GM12865 (cell line): ENCODE measurements around the gene RTP3.

Experiments
- DNase-seq: peaks from one replicate; pipeline ENCODE4 v3.0.0; 2010; ENCODE audit warnings: low read depth
- H3K4me3 ChIP-seq: 2 replicates; pipeline ENCODE4 v1.5.1; 2011; ENCODE audit warnings: mild to moderate bottlenecking, low read depth, low read length, control low read depth
- TF ChIP-seq, protein P1 (sequence below): IDR thresholded peaks from 2 replicates; pipeline ENCODE4 v1.5.1; 2011; ENCODE audit warnings: low read length, control low read depth, low read depth, inconsistent platforms; ENCODE audit not compliant: insufficient read depth; ENCODE audit errors: missing control alignments

The RTP3 gene

DNA sequence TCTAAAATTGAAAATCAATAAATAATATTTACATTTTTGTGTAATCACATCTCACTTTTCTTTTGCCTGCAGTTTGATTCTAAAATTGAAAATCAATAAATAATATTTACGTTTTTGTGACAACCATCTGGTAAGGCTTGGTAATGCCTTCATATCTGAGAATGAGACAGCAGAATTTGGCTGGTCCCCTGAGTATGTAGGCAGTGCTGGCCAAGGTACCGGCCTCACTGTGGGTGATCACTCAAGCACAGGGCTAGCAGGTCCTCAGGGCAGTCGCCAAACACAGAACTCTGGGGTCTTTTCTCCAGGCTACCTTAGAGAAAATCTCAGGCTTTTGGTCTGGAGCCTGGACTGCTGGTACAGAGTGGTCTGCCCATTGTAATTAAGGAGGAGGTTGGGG lies 26.2 kb downstream of the RTP3 start:
- H3K4me3 ChIP-seq, result no peak overlapping the region
- TF ChIP-seq, protein P1, sequence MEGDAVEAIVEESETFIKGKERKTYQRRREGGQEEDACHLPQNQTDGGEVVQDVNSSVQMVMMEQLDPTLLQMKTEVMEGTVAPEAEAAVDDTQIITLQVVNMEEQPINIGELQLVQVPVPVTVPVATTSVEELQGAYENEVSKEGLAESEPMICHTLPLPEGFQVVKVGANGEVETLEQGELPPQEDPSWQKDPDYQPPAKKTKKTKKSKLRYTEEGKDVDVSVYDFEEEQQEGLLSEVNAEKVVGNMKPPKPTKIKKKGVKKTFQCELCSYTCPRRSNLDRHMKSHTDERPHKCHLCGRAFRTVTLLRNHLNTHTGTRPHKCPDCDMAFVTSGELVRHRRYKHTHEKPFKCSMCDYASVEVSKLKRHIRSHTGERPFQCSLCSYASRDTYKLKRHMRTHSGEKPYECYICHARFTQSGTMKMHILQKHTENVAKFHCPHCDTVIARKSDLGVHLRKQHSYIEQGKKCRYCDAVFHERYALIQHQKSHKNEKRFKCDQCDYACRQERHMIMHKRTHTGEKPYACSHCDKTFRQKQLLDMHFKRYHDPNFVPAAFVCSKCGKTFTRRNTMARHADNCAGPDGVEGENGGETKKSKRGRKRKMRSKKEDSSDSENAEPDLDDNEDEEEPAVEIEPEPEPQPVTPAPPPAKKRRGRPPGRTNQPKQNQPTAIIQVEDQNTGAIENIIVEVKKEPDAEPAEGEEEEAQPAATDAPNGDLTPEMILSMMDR, result no peak

GRCh38 chr3:46524832-46525231 lies 27.1 kb downstream of the RTP3 start:
- TF ChIP-seq, protein P1, result no peak
- H3K4me3 ChIP-seq, result no peak overlapping the region
- no peak for DNase-seq

More for the DNA sequence above, 26.2 kb downstream of the RTP3 start:
- no peak for DNase-seq

DNA sequence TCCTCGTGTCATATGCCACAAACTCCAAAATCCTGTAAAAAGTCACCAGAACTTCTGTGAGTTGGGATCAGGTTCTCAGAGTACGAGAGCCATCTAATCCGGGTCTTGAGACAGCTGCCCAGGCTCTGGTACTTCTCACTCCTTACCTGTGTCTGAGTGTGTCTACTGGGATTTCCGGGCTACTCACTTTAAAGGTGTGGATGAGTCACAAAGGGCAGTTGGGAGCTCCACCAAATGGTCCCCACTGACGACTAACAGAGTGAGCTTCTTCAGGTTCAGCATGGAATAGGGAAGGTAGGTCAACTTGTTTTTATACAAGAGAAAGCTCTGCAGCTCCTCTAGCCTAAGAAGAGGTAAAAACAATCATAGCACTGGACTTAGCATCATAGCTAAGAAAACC lies 29.5 kb downstream of the RTP3 start:
- H3K4me3 ChIP-seq, result no peak overlapping the region
- TF ChIP-seq, protein P1, result no peak
- no peak for DNase-seq

DNA sequence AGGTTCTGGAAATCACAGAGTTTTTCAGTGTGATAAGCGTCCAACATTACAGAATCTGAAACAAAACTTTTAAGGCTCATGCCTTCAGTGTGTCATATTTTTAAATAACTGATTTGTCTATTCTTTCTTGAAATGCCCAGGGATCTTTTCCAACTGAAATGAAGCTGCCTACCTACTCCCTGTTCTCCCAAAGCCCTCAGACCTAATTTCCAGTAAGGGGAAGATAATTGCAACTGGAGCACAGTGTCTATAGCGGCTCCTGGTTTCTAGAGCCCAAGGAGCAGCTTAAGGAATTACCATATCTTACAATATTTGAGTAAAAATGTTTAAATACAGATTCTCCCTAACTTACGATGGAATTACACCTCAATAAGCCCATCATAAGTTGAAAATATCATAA lies 35.3 kb downstream of the RTP3 start:
- H3K4me3 ChIP-seq, result no peak overlapping the region
- DNase-seq, result no peak
- TF ChIP-seq, protein P1, result no peak

GRCh38 chr3:46535746-46536145 lies 38.0 kb downstream of the RTP3 start:
- DNase-seq, result no peak
- TF ChIP-seq, protein P1, result no peak
- H3K4me3 ChIP-seq, result no peak overlapping the region

DNA sequence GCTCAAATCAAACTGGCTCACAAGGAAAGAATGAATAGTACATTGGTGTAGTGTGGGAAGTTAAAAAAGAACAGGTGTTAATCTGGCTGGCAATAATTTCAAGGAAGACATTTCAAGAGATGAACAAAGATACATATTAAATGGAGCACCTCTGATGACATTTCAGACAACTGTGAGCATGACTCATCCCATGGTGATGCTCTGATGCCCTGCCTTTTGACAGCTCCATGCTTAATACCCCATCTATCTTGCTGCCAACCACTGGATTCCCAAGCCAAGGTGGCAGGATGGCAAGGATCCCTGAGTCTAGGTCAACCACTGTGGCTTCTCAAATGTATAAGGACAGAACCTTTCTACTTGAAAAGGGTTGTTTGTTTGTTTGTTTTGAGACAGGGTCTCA lies 39.0 kb downstream of the RTP3 start:
- no peak overlapping the region for H3K4me3 ChIP-seq
- TF ChIP-seq, protein P1, result no peak
- no peak for DNase-seq

DNA sequence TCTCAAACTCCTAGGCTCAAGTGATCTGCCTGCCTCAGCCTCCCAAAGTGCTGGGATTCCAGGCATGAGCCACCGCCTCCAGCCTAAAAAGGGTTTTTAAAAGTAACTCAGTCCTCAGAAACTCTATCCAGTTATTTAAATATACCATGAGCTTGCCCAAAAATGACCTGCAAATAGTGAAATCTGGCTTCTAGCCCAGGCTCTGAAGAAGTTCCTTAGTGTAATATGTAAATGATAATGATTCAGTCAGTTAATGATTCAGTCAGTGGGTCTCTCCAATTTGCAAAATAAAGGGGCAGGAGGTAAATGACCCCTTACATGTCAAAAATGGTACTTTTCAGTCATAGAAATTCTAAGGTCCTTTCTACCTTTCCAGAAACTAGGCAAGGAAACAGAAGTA lies 39.5 kb downstream of the RTP3 start:
- DNase-seq, result no peak
- no peak overlapping the region for H3K4me3 ChIP-seq
- TF ChIP-seq, protein P1, result no peak
